ENCODE results near the gene CPEB1.
A peak's percentile ranks its signal among the peaks of the same experiment; 100 is the strongest.
"Not testable (repeated sequence)": the region's sequence is repeated elsewhere in the genome, so short reads cannot be mapped to it uniquely, and the experiment has no call there.

The CPEB1 gene

GRCh38 chr15:82535151-82535550 is 112.0 kb downstream of the CPEB1 start:
- peak in 1 of 2 donors; percentile 44 for DNase-seq (ENCODE audit: low spot score in 2 of 2)
- Mint-ChIP-seq H3K36me3 (peaks cover 71% of the 10 kb centered on the region), H3K4me1 (peaks cover 60% of the 10 kb centered on the region)
- H3K9me3 Mint-ChIP-seq, H3K4me3 Mint-ChIP-seq, ATAC-seq, H3K27ac Mint-ChIP-seq: not testable (repeated sequence)

GRCh38 chr15:82534457-82534861 is 112.7 kb downstream of the CPEB1 start:
- Mint-ChIP-seq H3K36me3 (peaks cover 64% of the 10 kb centered on the region), H3K4me1 (peaks cover 63% of the 10 kb centered on the region)
- not testable (repeated sequence) for H3K27ac Mint-ChIP-seq, H3K4me3 Mint-ChIP-seq, H3K9me3 Mint-ChIP-seq, ATAC-seq
- peak in 1 of 2 donors; percentile 51 for DNase-seq (ENCODE audit: low spot score in 2 of 2)

- no peak overlapping the region for H3K27ac Mint-ChIP-seq
- no peak overlapping the region for H3K4me3 Mint-ChIP-seq
- H3K4me1 Mint-ChIP-seq, result peaks cover 57% of the 10 kb centered on the region
- peaks cover 58% of the 10 kb centered on the region for H3K36me3 Mint-ChIP-seq
- ATAC-seq (no peak), DNase-seq (ENCODE audit: low spot score in 2 of 2) (peak in 1 of 2 donors; percentile 47)
- no peaks in the 10 kb centered on the region for H3K9me3 Mint-ChIP-seq
These were observed 113.4 kb downstream of the CPEB1 start for GRCh38 chr15:82533801-82534200.

- no peaks in the 10 kb centered on the region for H3K9me3 Mint-ChIP-seq
- H3K4me3 Mint-ChIP-seq, result no peak overlapping the region
- peak in 1 of 2 donors; percentile 48 for DNase-seq (ENCODE audit: low spot score in 2 of 2)
- peaks cover 49% of the 10 kb centered on the region for H3K4me1 Mint-ChIP-seq
- peaks cover 50% of the 10 kb centered on the region for H3K36me3 Mint-ChIP-seq
- H3K27ac Mint-ChIP-seq, result no peak overlapping the region
- ATAC-seq, result no peak
These were observed 114.1 kb downstream of the CPEB1 start for GRCh38 chr15:82532991-82533481.

GRCh38 chr15:82532383-82532990 is 114.7 kb downstream of the CPEB1 start:
- peak in 1 of 2 donors; percentile 49 for DNase-seq (ENCODE audit: low spot score in 2 of 2)
- Mint-ChIP-seq H3K4me1 (peaks cover 43% of the 10 kb centered on the region), H3K36me3 (peaks cover 44% of the 10 kb centered on the region), H3K27ac (no peak overlapping the region), H3K4me3 (no peak overlapping the region), H3K9me3 (no peaks in the 10 kb centered on the region)
- ATAC-seq, result no peak

GRCh38 chr15:82531496-82532382 is 115.4 kb downstream of the CPEB1 start:
- Mint-ChIP-seq H3K9me3 (no peaks in the 10 kb centered on the region), H3K27ac (peak overlapping the region; percentile 27), H3K4me1 (peaks cover 36% of the 10 kb centered on the region), H3K36me3 (peaks cover 37% of the 10 kb centered on the region), H3K4me3 (no peak overlapping the region)
- ATAC-seq, result no peak
- peak in 1 of 2 donors; percentile 49 for DNase-seq (ENCODE audit: low spot score in 2 of 2)

- peak; percentile 85 for ATAC-seq
These were observed 116.4 kb downstream of the CPEB1 start for GRCh38 chr15:82530606-82531379.

GRCh38 chr15:82530006-82530405 is 117.2 kb downstream of the CPEB1 start:
- DNase-seq (ENCODE audit: low spot score in 2 of 2) (no peak), ATAC-seq (no peak)
- Mint-ChIP-seq H3K36me3 (peaks cover 20% of the 10 kb centered on the region), H3K9me3 (no peaks in the 10 kb centered on the region), H3K27ac (no peak overlapping the region), H3K4me3 (no peak overlapping the region), H3K4me1 (peaks cover 29% of the 10 kb centered on the region)

More at GRCh38 chr15:82530606-82531379, 116.4 kb downstream of the CPEB1 start:
- H3K36me3 Mint-ChIP-seq, result peaks cover 27% of the 10 kb centered on the region
- peak; percentile 56 to 87 for DNase-seq (ENCODE audit: low spot score in 2 of 2)
- H3K9me3 Mint-ChIP-seq, result no peaks in the 10 kb centered on the region
- peak overlapping the region; percentile 27 for H3K27ac Mint-ChIP-seq
- peaks cover 29% of the 10 kb centered on the region for H3K4me1 Mint-ChIP-seq
- H3K4me3 Mint-ChIP-seq, result peak overlapping the region; percentile 40

GRCh38 chr15:82513587-82513986 is 133.6 kb downstream of the CPEB1 start:
- not testable (repeated sequence) for H3K4me3 Mint-ChIP-seq; H3K9me3 Mint-ChIP-seq; H3K36me3 Mint-ChIP-seq; ATAC-seq; DNase-seq (ENCODE audit: low spot score in 2 of 2); H3K4me1 Mint-ChIP-seq; H3K27ac Mint-ChIP-seq

GRCh38 chr15:82507693-82508092 is 139.5 kb downstream of the CPEB1 start:
- not testable (repeated sequence) for H3K36me3 Mint-ChIP-seq; DNase-seq (ENCODE audit: low spot score in 2 of 2); ATAC-seq; H3K9me3 Mint-ChIP-seq; H3K4me3 Mint-ChIP-seq; H3K27ac Mint-ChIP-seq; H3K4me1 Mint-ChIP-seq

GRCh38 chr15:82507087-82507486 is 140.1 kb downstream of the CPEB1 start:
- H3K36me3 Mint-ChIP-seq; H3K27ac Mint-ChIP-seq; H3K4me3 Mint-ChIP-seq; DNase-seq (ENCODE audit: low spot score in 2 of 2); ATAC-seq; H3K9me3 Mint-ChIP-seq; H3K4me1 Mint-ChIP-seq: not testable (repeated sequence)

- not testable (repeated sequence) for ATAC-seq; H3K27ac Mint-ChIP-seq; H3K36me3 Mint-ChIP-seq; H3K4me3 Mint-ChIP-seq; H3K9me3 Mint-ChIP-seq; H3K4me1 Mint-ChIP-seq; DNase-seq (ENCODE audit: low spot score in 2 of 2)
These were observed 141.3 kb downstream of the CPEB1 start for GRCh38 chr15:82505842-82506241.

- H3K9me3 Mint-ChIP-seq, H3K36me3 Mint-ChIP-seq: not testable (repeated sequence)
These were observed 143.1 kb downstream of the CPEB1 start for GRCh38 chr15:82504074-82504473.

GRCh38 chr15:82502700-82503339 is 144.3 kb downstream of the CPEB1 start:
- not testable (repeated sequence) for H3K36me3 Mint-ChIP-seq; H3K27ac Mint-ChIP-seq; H3K4me3 Mint-ChIP-seq; H3K4me1 Mint-ChIP-seq; DNase-seq (ENCODE audit: low spot score in 2 of 2); H3K9me3 Mint-ChIP-seq
- peak; percentile 63 for ATAC-seq

More at GRCh38 chr15:82504074-82504473, 143.1 kb downstream of the CPEB1 start:
- DNase-seq (ENCODE audit: low spot score in 2 of 2); H3K27ac Mint-ChIP-seq; H3K4me1 Mint-ChIP-seq; H3K4me3 Mint-ChIP-seq; ATAC-seq: not testable (repeated sequence)

- not testable (repeated sequence) for DNase-seq (ENCODE audit: low spot score in 2 of 2); H3K27ac Mint-ChIP-seq; H3K4me3 Mint-ChIP-seq; H3K9me3 Mint-ChIP-seq; ATAC-seq; H3K4me1 Mint-ChIP-seq; H3K36me3 Mint-ChIP-seq
These were observed 146.4 kb downstream of the CPEB1 start for GRCh38 chr15:82500772-82501171.
